ENCODE results near the gene PRIMPOL. TPM values are rescaled to one million over a fixed set of nuclear protein-coding genes. Genes with fewer than 3 reads are reported as not detected.
"Not testable (repeated sequence)": the region's sequence is repeated elsewhere in the genome, so short reads cannot be mapped to it uniquely, and the experiment has no call there.

The PRIMPOL gene
- total RNA-seq, 4 donors from 2014 or later = 13.4 to 22.8 (median 16.6) TPM

- Histone ChIP-seq H3K36me3 (peaks cover 0 to 16% (median 0%) of the 10 kb centered on the region in 4 donors), H3K27me3 (no peaks in the 10 kb centered on the region), H3K4me1 (peaks cover 18 to 31% (median 28%) of the 10 kb centered on the region in 4 donors), H3K4me3 (no peak overlapping the region), H3K9me3 (no peaks in the 10 kb centered on the region), H3K27ac (replicated peaks in 1 of 4) (no peak overlapping the region)
- intact Hi-C loops (cut with DNase I) = loop anchor here (5.0 to 10.0 kb wide), 2 partner anchors 80 to 173 kb away; partner anchors contain the start of genes ACSL1 and CENPU
- TF ChIP-seq CTCF (IDR thresholded peaks at IDR 0.05) = no peak
- TF ChIP-seq POLR2AphosphoS5 (IDR thresholded peaks at IDR 0.05) = no peak
- no peak for TF ChIP-seq EP300 (IDR thresholded peaks at IDR 0.05)
- no peak for TF ChIP-seq POLR2A (IDR thresholded peaks at IDR 0.05; ENCODE audit: low read depth)
- DNase-seq (ENCODE audit: extremely low spot score) = no peak
- WGBS = 92% methylated on average over 8 of the region's 8 CpGs
Measured at GRCh38 chr4:184651899-184652298, 2.4 kb downstream of the PRIMPOL start.

DNA sequence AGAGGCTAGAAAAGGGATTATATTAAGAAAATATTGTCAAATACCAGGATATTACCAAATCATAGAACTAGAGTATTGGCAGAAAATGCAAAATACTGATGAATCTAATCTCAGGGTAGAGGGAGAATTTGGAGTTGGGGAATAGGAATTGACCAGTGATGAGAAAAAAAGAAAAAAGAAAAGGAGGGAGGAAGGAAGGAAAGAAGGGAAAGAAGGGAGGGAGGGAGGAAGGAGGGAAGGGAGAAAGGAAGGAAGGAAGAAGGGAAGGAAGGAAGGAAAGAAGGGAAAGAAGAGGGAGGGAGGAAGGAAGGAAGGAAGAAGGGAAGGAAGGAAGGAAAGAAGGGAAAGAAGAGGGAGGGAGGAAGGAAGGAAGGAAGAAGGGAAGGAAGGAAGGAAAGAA is 3.1 kb downstream of the PRIMPOL start:
- intact Hi-C loops (cut with DNase I) = loop anchor here (5.0 to 10.0 kb wide), 2 partner anchors 80 to 172 kb away; partner anchors contain the start of genes ACSL1 and CENPU
- not testable (repeated sequence) for DNase-seq (ENCODE audit: extremely low spot score); H3K27ac ChIP-seq (replicated peaks in 1 of 4); H3K4me3 ChIP-seq; H3K9me3 ChIP-seq; H3K27me3 ChIP-seq
- peaks cover 0 to 20% (median 4%) of the 10 kb centered on the region in 4 donors for H3K36me3 ChIP-seq
- H3K4me1 ChIP-seq = peaks cover 11 to 23% (median 20%) of the 10 kb centered on the region in 4 donors

DNA sequence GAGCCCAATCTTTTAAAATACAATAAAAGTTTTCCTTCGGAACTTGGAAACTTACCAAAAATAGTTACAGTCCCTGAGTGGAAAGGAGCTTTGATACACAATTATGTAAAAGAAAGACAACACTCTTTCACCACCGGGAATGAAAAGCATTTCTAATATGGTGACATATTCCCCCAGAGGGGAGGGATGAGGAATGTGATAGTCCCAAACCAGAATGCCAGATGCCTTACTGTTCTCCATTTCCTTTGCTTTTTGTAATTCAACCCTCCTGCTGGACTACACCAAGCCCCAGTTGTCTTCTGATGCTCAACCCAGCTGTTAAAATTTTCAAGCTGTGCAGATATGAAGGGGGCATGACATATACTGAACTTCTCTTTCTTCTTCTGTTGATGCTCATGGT is 4.1 kb downstream of the PRIMPOL start:
- TF ChIP-seq POLR2AphosphoS5 (IDR thresholded peaks at IDR 0.05) = no peak
- no peak for TF ChIP-seq CTCF (IDR thresholded peaks at IDR 0.05)
- no peak for TF ChIP-seq POLR2A (IDR thresholded peaks at IDR 0.05; ENCODE audit: low read depth)
- no peak for TF ChIP-seq EP300 (IDR thresholded peaks at IDR 0.05)
- WGBS = 32% methylated on average over 2 of the region's 2 CpGs

DNA sequence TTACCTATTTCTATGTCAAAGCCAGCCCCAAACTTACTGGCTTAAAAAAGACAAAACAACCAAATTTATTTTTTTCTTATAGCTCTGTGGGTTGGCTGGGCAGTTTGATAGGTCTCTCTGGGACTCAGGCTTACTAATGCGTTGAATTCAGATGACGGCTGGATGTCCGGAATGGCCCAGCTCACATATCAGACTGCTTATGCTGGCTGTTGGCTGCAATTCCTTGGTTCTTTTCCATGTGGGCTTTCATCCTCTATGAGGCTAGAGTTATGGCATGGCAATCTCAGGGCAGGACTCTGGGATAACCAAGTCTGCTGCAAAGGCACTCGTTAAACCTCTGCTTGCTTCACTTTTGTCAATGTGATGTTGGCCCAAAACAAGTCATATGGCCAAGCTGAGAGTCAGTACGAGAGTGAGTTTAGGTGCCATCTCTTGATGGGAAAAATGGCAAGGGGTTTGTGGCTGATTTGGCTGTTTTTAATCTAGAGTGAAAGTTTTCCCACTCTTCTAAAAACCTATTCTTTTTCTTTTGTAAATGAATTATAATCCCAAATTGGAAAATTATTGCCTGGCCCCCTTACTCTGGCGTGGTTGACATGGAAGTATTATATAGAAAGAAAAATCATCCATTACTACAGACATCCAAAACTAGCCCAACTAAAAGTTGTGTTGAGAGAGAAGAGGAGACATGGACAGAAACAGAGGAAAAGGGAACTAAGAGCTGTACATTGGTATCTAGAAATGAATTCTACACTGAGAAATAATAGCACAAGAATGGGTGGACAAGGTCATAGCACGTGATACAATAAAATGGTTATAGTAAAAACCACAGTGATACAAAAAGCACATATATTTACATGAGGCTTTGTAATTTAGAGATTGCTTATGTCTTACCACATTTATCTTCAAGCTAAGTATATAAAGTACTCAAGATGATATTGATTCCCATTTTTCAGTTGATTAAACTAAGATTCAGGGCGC is 6.6 kb downstream of the PRIMPOL start:
- peaks cover 0 to 36% (median 17%) of the 10 kb centered on the region in 4 donors for H3K36me3 ChIP-seq
- H3K4me1 ChIP-seq = peaks cover 0 to 4% (median under 1%) of the 10 kb centered on the region in 4 donors
- no peak overlapping the region for H3K4me3 ChIP-seq
- intact Hi-C loops (cut with DNase I) = loop anchor here (10.0 kb wide), 1 partner anchor 169 kb away; the partner anchor contains the start of gene ACSL1
- WGBS = 92% methylated on average over 8 of the region's 8 CpGs
- DNase-seq (ENCODE audit: extremely low spot score) = no peak
- no peaks in the 10 kb centered on the region for H3K9me3 ChIP-seq
- H3K27ac ChIP-seq (replicated peaks in 1 of 4) = no peak overlapping the region
- no peak for TF ChIP-seq POLR2AphosphoS5 (IDR thresholded peaks at IDR 0.05)
- TF ChIP-seq CTCF (IDR thresholded peaks at IDR 0.05) = no peak
- TF ChIP-seq EP300 (IDR thresholded peaks at IDR 0.05) = no peak
- TF ChIP-seq POLR2A (IDR thresholded peaks at IDR 0.05; ENCODE audit: low read depth) = no peak
- no peaks in the 10 kb centered on the region for H3K27me3 ChIP-seq

More for the DNA sequence above, 4.1 kb downstream of the PRIMPOL start:
- peaks cover 5 to 15% (median 11%) of the 10 kb centered on the region in 4 donors for H3K4me1 ChIP-seq
- no peak for DNase-seq (ENCODE audit: extremely low spot score)
- peaks cover 0 to 20% (median 4%) of the 10 kb centered on the region in 4 donors for H3K36me3 ChIP-seq
- no peak overlapping the region for H3K27ac ChIP-seq (replicated peaks in 1 of 4)
- H3K4me3 ChIP-seq = no peak overlapping the region
- intact Hi-C loops (cut with DNase I) = loop anchor here (5.0 to 10.0 kb wide), 2 partner anchors 79 to 171 kb away; partner anchors contain the start of genes ACSL1 and CENPU
- no peaks in the 10 kb centered on the region for H3K27me3 ChIP-seq
- no peaks in the 10 kb centered on the region for H3K9me3 ChIP-seq

DNA sequence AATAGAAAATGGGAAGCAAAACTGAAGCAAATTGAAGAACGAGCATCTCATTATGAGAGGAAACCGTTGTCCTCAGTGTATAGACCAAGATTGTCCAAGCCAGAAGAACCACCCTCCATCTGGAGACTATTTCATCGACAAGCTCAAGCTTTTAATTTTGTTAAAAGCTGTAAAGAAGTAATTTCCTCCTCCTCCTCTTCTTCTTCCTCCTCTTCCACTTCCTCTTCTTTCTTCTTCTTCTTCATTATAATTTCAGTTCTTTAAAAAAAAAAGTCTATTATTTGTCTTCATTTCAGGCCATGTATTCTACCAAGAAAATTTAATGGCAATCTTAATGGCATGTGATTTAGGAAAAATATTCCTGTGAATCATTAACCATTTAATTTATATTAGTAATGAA is 7.6 kb downstream of the PRIMPOL start:
- TF ChIP-seq EP300 (IDR thresholded peaks at IDR 0.05) = no peak
- no peak for TF ChIP-seq POLR2AphosphoS5 (IDR thresholded peaks at IDR 0.05)
- TF ChIP-seq CTCF (IDR thresholded peaks at IDR 0.05) = no peak
- no peak for TF ChIP-seq POLR2A (IDR thresholded peaks at IDR 0.05; ENCODE audit: low read depth)
- intact Hi-C loops (cut with DNase I) = loop anchor here (10.0 kb wide), 1 partner anchor 168 kb away; the partner anchor contains the start of gene ACSL1
- Histone ChIP-seq H3K9me3 (no peaks in the 10 kb centered on the region), H3K36me3 (peaks cover 0 to 46% (median 19%) of the 10 kb centered on the region in 4 donors), H3K4me1 (no peaks in the 10 kb centered on the region), H3K4me3 (no peak overlapping the region), H3K27me3 (no peaks in the 10 kb centered on the region), H3K27ac (replicated peaks in 1 of 4) (no peak overlapping the region)
- 82% methylated on average over 3 of the region's 3 CpGs for WGBS
- no peak for DNase-seq (ENCODE audit: extremely low spot score)

GRCh38 chr4:184657820-184658219 is 8.3 kb downstream of the PRIMPOL start:
- not testable (repeated sequence) for H3K4me3 ChIP-seq; H3K27me3 ChIP-seq; DNase-seq (ENCODE audit: extremely low spot score); H3K27ac ChIP-seq (replicated peaks in 1 of 4); H3K4me1 ChIP-seq; H3K9me3 ChIP-seq
- peaks cover 0 to 46% (median 19%) of the 10 kb centered on the region in 4 donors for H3K36me3 ChIP-seq
- intact Hi-C loops (cut with DNase I) = loop anchor here (10.0 kb wide), 1 partner anchor 167 kb away; the partner anchor contains the start of gene ACSL1
- 96% methylated on average over 9 of the region's 9 CpGs for WGBS

All from esophagus muscularis mucosa (tissue), 4 donors.